Caco-2 (cell line): ENCODE data around the gene SMARCE1. TPM values are rescaled to one million over a fixed set of nuclear protein-coding genes. Genes with fewer than 3 reads are reported as not detected.

Experiments used
- BruUV-seq: library from RNA; stranded (reverse); fragments of 400-500 nt; replicated peaks from 2 replicates; lab custom pipeline; 2021; lab: Mats Ljungman, UMichigan
- CTCF ChIA-PET: fragments of 300-600 bp; sonication (Branson Sonifier 250); formaldehyde crosslinking; loops from one replicate; lab custom pipeline; 2022; ENCODE audit warnings: antibody characterized with exemption; lab: Charles Lee
- POLR2A ChIA-PET: fragments of 300-600 bp; sonication (Branson Sonifier 250); formaldehyde crosslinking; loops from one replicate; lab custom pipeline; 2022; ENCODE audit warnings: antibody characterized with exemption; lab: Charles Lee
- DNase-seq, 2 experiments: peaks; one replicate each; pipeline versions ENCODE4 v3.0.0 to v3.0.0-alpha.2; 2020 to 2022
- H3K27me3 ChIP-seq: replicated peaks from 2 replicates; pipeline ENCODE4 v1.6.0; 2011; ENCODE audit warnings: low read length; ENCODE audit not compliant: control insufficient read depth, insufficient read depth
- H3K36me3 ChIP-seq: 2 replicates; pipeline ENCODE4 v1.5.1; 2011; ENCODE audit warnings: low read length; ENCODE audit not compliant: control insufficient read depth, insufficient read depth
- H3K4me1 ChIP-seq: fragments of 250-450 bp; sonication (Bioruptor Pico); 2 replicates; pipeline ENCODE4 v1.5.1; 2020; ENCODE audit warnings: mild to moderate bottlenecking
- H3K4me3 ChIP-seq: 2 replicates; pipeline ENCODE4 v1.5.1; 2011; ENCODE audit warnings: low read depth, mild to moderate bottlenecking, control low read depth, low read length
- H3K9me3 ChIP-seq: fragments of 250-450 bp; sonication (Bioruptor Pico); 2 replicates; pipeline ENCODE4 v1.5.1; 2020; ENCODE audit warnings: mild to moderate bottlenecking, moderate library complexity
- H3K27ac Mint-ChIP-seq: one replicate; pipeline ENCODE4 v1.8.0; 2022; ENCODE audit warnings: mixed read lengths; ENCODE audit not compliant: unreplicated experiment
- H3K27me3 Mint-ChIP-seq: one replicate; pipeline ENCODE4 v1.8.0; 2022; ENCODE audit warnings: mixed read lengths; ENCODE audit not compliant: insufficient read depth, unreplicated experiment
- H3K36me3 Mint-ChIP-seq: one replicate; pipeline ENCODE4 v1.8.0; 2022; ENCODE audit warnings: mild to moderate bottlenecking, mixed read lengths; ENCODE audit not compliant: insufficient read depth, unreplicated experiment
- H3K4me1 Mint-ChIP-seq: one replicate; pipeline ENCODE4 v1.8.0; 2022; ENCODE audit warnings: low read depth, mixed read lengths; ENCODE audit not compliant: unreplicated experiment
- H3K4me3 Mint-ChIP-seq: one replicate; pipeline ENCODE4 v1.8.0; 2022; ENCODE audit warnings: mild to moderate bottlenecking, moderate library complexity, mixed read lengths; ENCODE audit not compliant: unreplicated experiment
- H3K9me3 Mint-ChIP-seq: one replicate; pipeline ENCODE4 v1.8.0; 2022; ENCODE audit warnings: mixed read lengths; ENCODE audit not compliant: unreplicated experiment
- CTCF ChIP-seq, 2 experiments: fragments of 200-600 bp in 1 of 2; IDR thresholded peaks; 1 replicate in 1 of 2; 2 replicates in 1 of 2; pipeline versions ENCODE4 v1.5.1 to v1.8.0; 2011 to 2022; ENCODE audit warnings: antibody characterized with exemption in 1 of 2, control low read depth in 1 of 2, inconsistent platforms in 1 of 2, low read depth in 1 of 2, low read length in 1 of 2, mild to moderate bottlenecking in 1 of 2, moderate library complexity in 1 of 2; ENCODE audit not compliant: insufficient read depth in 1 of 2, severe bottlenecking in 1 of 2, unreplicated experiment in 1 of 2
- intact Hi-C: fragments of 100-400 bp; cut with micrococcal nuclease; formaldehyde crosslinking; loops from one replicate; pipeline ENCODE4 v1.10.0; 2022; ENCODE audit not compliant: unreplicated experiment
- total RNA-seq: library from RNA; stranded (reverse); gene quantifications from 2 replicates; pipeline ENCODE4 v1.2.3, GENCODE V29; 2022

SMARCE1 gene
- total RNA-seq, 1 experiment from 2014 or later: 126 TPM

- CTCF ChIA-PET: no interaction called here
- H3K27ac Mint-ChIP-seq: no peak overlapping the region
- Histone ChIP-seq H3K36me3 (no peaks in the 10 kb centered on the region), H3K4me1 (no peaks in the 10 kb centered on the region), H3K9me3 (no peaks in the 10 kb centered on the region), H3K27me3 (no peaks in the 10 kb centered on the region), H3K4me3 (no peak overlapping the region)
- POLR2A ChIA-PET: no interaction called here
- H3K27me3 Mint-ChIP-seq: peaks cover 3% of the 10 kb centered on the region
- no peaks in the 10 kb centered on the region for H3K36me3 Mint-ChIP-seq
- BruUV-seq: no TSS peak
- intact Hi-C loops: no loop called here
- H3K4me3 Mint-ChIP-seq: no peak overlapping the region
- no peak for TF ChIP-seq CTCF (IDR thresholded peaks at IDR 0.05; ENCODE audit: insufficient read depth in 1 of 2, low read depth in 1 of 2, low read length in 1 of 2, severe bottlenecking in 1 of 2, unreplicated experiment in 1 of 2)
- H3K9me3 Mint-ChIP-seq: no peaks in the 10 kb centered on the region
- H3K4me1 Mint-ChIP-seq: no peaks in the 10 kb centered on the region
- DNase-seq: no peak
Measured at GRCh38 chr17:40678902-40679522, 31.4 kb upstream of the SMARCE1 start.

- CTCF ChIA-PET: no interaction called here
Measured at GRCh38 chr17:40675905-40676304, 28.3 kb upstream of the SMARCE1 start.

GRCh38 chr17:40672654-40673053 is 25.0 kb upstream of the SMARCE1 start:
- intact Hi-C loops: no loop called here
- CTCF ChIA-PET: no interaction called here
- no peaks in the 10 kb centered on the region for H3K9me3 ChIP-seq
- H3K36me3 Mint-ChIP-seq: no peaks in the 10 kb centered on the region
- TF ChIP-seq CTCF (IDR thresholded peaks at IDR 0.05; ENCODE audit: insufficient read depth in 1 of 2, low read depth in 1 of 2, low read length in 1 of 2, severe bottlenecking in 1 of 2, unreplicated experiment in 1 of 2): no peak
- H3K4me3 ChIP-seq: no peak overlapping the region
- no peak overlapping the region for H3K4me3 Mint-ChIP-seq
- H3K9me3 Mint-ChIP-seq: no peaks in the 10 kb centered on the region
- H3K27me3 ChIP-seq: no peaks in the 10 kb centered on the region
- no peaks in the 10 kb centered on the region for H3K36me3 ChIP-seq
- DNase-seq: no peak
- no peaks in the 10 kb centered on the region for H3K4me1 Mint-ChIP-seq
- POLR2A ChIA-PET: no interaction called here
- BruUV-seq: no TSS peak
- no peak overlapping the region for H3K27ac Mint-ChIP-seq
- H3K4me1 ChIP-seq: no peaks in the 10 kb centered on the region
- H3K27me3 Mint-ChIP-seq: peaks cover 3% of the 10 kb centered on the region

More at GRCh38 chr17:40675905-40676304, 28.3 kb upstream of the SMARCE1 start:
- no TSS peak for BruUV-seq
- H3K4me1 Mint-ChIP-seq: no peaks in the 10 kb centered on the region
- no peaks in the 10 kb centered on the region for H3K4me1 ChIP-seq
- no peaks in the 10 kb centered on the region for H3K9me3 Mint-ChIP-seq
- POLR2A ChIA-PET: no interaction called here
- H3K27me3 ChIP-seq: no peaks in the 10 kb centered on the region
- H3K4me3 Mint-ChIP-seq: no peak overlapping the region
- peaks cover 3% of the 10 kb centered on the region for H3K27me3 Mint-ChIP-seq
- H3K9me3 ChIP-seq: no peaks in the 10 kb centered on the region
- no peaks in the 10 kb centered on the region for H3K36me3 Mint-ChIP-seq
- H3K4me3 ChIP-seq: no peak overlapping the region
- intact Hi-C loops: no loop called here
- no peak for DNase-seq
- no peaks in the 10 kb centered on the region for H3K36me3 ChIP-seq
- peak in 1 of 2 experiments; percentile 18 for TF ChIP-seq CTCF (IDR thresholded peaks at IDR 0.05; ENCODE audit: insufficient read depth in 1 of 2, low read depth in 1 of 2, low read length in 1 of 2, severe bottlenecking in 1 of 2, unreplicated experiment in 1 of 2)
- no peak overlapping the region for H3K27ac Mint-ChIP-seq
